ENCODE results near the gene GRAMD2B. TPM values are rescaled to one million over a fixed set of nuclear protein-coding genes. Genes with fewer than 3 reads are reported as not detected.
A peak's percentile ranks its signal among the peaks of the same experiment; 100 is the strongest.

GRAMD2B gene
- total and polyA plus RNA-seq, 4 experiments from 2014 or later: 4.0 to 6.1 (median 5.1) TPM

DNA sequence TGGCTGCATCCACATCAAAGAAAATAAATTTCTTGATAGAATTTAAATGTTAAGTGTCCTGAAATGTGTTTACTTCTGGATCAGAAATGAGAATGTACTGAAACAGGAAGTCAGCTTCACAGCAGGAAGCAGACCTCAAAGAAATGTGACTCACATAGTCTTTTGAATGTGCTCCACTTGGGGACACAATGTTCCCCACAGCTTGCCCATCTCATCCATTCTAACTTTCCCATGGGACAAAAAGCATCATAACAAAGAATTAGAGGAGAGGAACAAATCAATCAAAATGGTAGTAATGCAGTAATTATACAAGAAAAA lies 85.7 kb downstream of the GRAMD2B start:
- H3K9me3 ChIP-seq (ENCODE audit: control insufficient read depth in 1 of 2, low read length in 2 of 2): no peaks in the 10 kb centered on the region
- no peaks in the 10 kb centered on the region for H3K27me3 Mint-ChIP-seq
- H3K36me3 ChIP-seq (ENCODE audit: insufficient read depth, low read length): no peaks in the 10 kb centered on the region
- DNase-seq: peak in 3 of 5 donors; percentile 43 to 60 (median 45)
- H3K4me1 ChIP-seq (ENCODE audit: insufficient read depth, low read length): peaks cover 28% of the 10 kb centered on the region
- peak overlapping the region; percentile 2 to 39 for H3K4me3 ChIP-seq (ENCODE audit: low read length in 2 of 2)
- H3K27ac Mint-ChIP-seq: peak overlapping the region; percentile 39 to 95 (median 88)
- peak overlapping the region; percentile 29 for H3K27ac ChIP-seq (ENCODE audit: low read depth, low read length)
- ChIA-PET POLR2A (ENCODE audit: partially characterized antibody) (interaction anchor here (0.8 to 1.6 kb wide), 2 partner anchors 9 to 58 kb away, joined by 4 to 5 read pairs; no protein-coding TSS in a partner anchor), CTCF (ENCODE audit: partially characterized antibody) (interaction anchor here (0.7 to 1.2 kb wide), 5 partner anchors 9 to 170 kb away, joined by 3 to 9 read pairs (median 3); partner anchors contain the start of gene ALDH7A1)
- peak overlapping the region; percentile 57 to 88 (median 80) for H3K4me3 Mint-ChIP-seq
- H3K36me3 Mint-ChIP-seq: no peaks in the 10 kb centered on the region
- no peaks in the 10 kb centered on the region for H3K9me3 Mint-ChIP-seq
- H3K27me3 ChIP-seq (ENCODE audit: insufficient read depth, low read length): no peaks in the 10 kb centered on the region
- H3K4me1 Mint-ChIP-seq: peaks cover 22 to 40% (median 35%) of the 10 kb centered on the region in 4 donors
- intact Hi-C loops (cut with micrococcal nuclease): loop anchor here (5.0 kb wide), 1 partner anchor 62 kb away; no protein-coding TSS in a partner anchor

DNA sequence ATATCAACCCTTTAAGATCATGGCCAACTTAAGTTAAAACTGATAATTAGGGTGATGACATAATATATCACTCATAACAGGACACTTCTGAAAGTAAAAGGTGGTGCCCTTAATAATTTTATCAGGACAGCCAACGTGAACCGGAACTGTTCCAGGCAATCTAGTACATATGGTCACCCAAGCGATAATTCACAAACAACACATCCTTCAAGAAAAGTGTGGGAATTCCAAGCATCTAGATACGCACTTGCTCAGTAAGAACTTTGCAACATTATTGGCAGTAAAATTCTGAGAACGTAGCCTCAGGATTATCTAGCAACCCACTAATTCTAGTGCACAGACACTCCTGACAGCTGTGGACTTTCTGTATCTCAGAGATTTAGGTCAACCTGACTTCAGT lies 86.1 kb downstream of the GRAMD2B start:
- Mint-ChIP-seq H3K4me3 (peak overlapping the region in 5 of 8 donors; percentile 72 to 88 (median 80)), H3K9me3 (no peaks in the 10 kb centered on the region), H3K36me3 (no peaks in the 10 kb centered on the region), H3K27me3 (no peaks in the 10 kb centered on the region), H3K4me1 (peaks cover 22 to 40% (median 32%) of the 10 kb centered on the region in 4 donors), H3K27ac (peak overlapping the region; percentile 39 to 95 (median 88))
- ChIA-PET CTCF (ENCODE audit: partially characterized antibody) (interaction anchor here (1.0 to 1.2 kb wide), 6 partner anchors 9 to 86 kb away, joined by 3 to 9 read pairs (median 3); partner anchors contain the start of gene ALDH7A1), POLR2A (ENCODE audit: partially characterized antibody) (interaction anchor here (0.8 to 1.6 kb wide), 2 partner anchors 9 to 59 kb away, joined by 4 to 5 read pairs; no protein-coding TSS in a partner anchor)
- Histone ChIP-seq H3K27ac (ENCODE audit: low read depth, low read length) (no peak overlapping the region), H3K4me3 (ENCODE audit: low read length in 2 of 2) (peak overlapping the region in 1 of 2 donors; percentile 39), H3K27me3 (ENCODE audit: insufficient read depth, low read length) (no peaks in the 10 kb centered on the region), H3K9me3 (ENCODE audit: control insufficient read depth in 1 of 2, low read length in 2 of 2) (no peaks in the 10 kb centered on the region), H3K36me3 (ENCODE audit: insufficient read depth, low read length) (no peaks in the 10 kb centered on the region), H3K4me1 (ENCODE audit: insufficient read depth, low read length) (peaks cover 28% of the 10 kb centered on the region)
- DNase-seq: no peak
- intact Hi-C loops (cut with micrococcal nuclease): loop anchor here (5.0 kb wide), 1 partner anchor 62 kb away; no protein-coding TSS in a partner anchor

DNA sequence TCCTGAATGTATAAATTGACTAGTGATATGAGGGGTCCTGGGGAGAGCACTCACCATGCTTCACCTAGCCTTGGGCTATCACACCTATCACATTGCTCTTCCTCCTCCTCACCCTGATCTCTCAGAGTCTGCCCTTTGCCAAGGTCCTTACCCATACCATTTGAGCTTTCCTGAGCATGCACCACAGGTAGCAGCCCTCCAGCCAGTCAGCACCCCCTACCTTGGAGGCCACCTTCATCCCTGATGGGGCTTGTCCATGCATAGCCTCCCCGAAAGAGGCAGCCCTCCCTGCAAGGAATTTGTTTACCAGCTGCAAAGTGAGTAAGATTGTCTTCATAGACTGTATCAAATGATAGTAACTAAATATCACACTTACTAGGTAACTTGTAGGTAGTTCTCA lies 88.8 kb downstream of the GRAMD2B start:
- no peak for DNase-seq
- Mint-ChIP-seq H3K27ac (peak overlapping the region in 2 of 7 donors; percentile 70 to 72), H3K27me3 (no peaks in the 10 kb centered on the region), H3K36me3 (no peaks in the 10 kb centered on the region), H3K4me3 (peak overlapping the region in 1 of 8 donors; percentile 24), H3K9me3 (no peaks in the 10 kb centered on the region), H3K4me1 (peaks cover 22 to 38% (median 31%) of the 10 kb centered on the region in 4 donors)
- H3K27ac ChIP-seq (ENCODE audit: low read depth, low read length): no peak overlapping the region
- H3K9me3 ChIP-seq (ENCODE audit: control insufficient read depth in 1 of 2, low read length in 2 of 2): no peaks in the 10 kb centered on the region
- H3K4me3 ChIP-seq (ENCODE audit: low read length in 2 of 2): no peak overlapping the region
- no peaks in the 10 kb centered on the region for H3K27me3 ChIP-seq (ENCODE audit: insufficient read depth, low read length)
- no peaks in the 10 kb centered on the region for H3K36me3 ChIP-seq (ENCODE audit: insufficient read depth, low read length)
- intact Hi-C loops (cut with micrococcal nuclease): no loop called here
- ChIA-PET POLR2A (ENCODE audit: partially characterized antibody) (no interaction called here), CTCF (ENCODE audit: partially characterized antibody) (interaction anchor here (0.9 to 2.0 kb wide), 5 partner anchors 11 to 155 kb away, joined by 3 to 20 read pairs (median 3); no protein-coding TSS in a partner anchor)
- peaks cover 28% of the 10 kb centered on the region for H3K4me1 ChIP-seq (ENCODE audit: insufficient read depth, low read length)

DNA sequence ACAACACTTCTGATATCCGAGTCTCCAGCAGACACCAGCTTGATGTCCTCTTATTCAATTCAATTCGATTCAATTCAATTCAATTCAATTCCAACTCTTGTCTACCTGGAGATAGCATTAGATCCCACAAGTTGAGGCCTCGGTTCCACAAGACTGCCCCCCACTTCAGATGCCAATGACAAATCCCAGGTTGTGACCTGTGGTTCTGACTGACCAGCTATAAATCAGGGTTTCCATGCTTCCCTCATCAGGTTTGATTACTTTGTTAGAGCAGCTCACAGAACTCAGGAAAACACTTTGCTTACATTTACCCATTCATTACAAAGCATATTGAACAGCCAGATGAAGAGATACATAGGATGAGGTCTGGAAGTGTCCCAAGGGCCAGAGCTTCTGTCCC lies 89.2 kb downstream of the GRAMD2B start:
- H3K27me3 Mint-ChIP-seq: no peaks in the 10 kb centered on the region
- POLR2A ChIA-PET (ENCODE audit: partially characterized antibody): interaction anchor here (0.5 to 1.2 kb wide), 2 partner anchors 89 to 91 kb away, joined by 3 to 4 read pairs; partner anchors contain the start of gene GRAMD2B
- intact Hi-C loops (cut with micrococcal nuclease): no loop called here

DNA sequence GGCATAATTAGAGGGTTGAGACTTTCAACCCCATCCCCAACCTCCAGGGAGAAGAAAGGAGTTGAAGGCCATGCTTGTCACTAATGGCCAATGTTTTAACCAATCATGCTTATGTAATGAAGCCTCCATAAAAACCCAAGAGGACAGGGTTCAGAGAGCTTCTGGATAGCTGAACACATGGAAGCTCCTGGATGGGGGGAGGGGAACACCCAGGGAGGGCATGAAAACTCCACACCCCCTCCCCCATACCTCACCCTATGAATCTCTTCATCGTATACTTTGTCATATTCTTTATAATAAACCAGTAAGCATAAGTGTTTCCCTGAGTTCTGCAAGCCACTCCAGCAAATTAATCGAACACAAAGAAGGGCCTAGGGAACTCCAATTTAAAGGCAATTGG lies 90.1 kb downstream of the GRAMD2B start:
- peaks cover 16 to 28% (median 23%) of the 10 kb centered on the region in 4 donors for H3K4me1 Mint-ChIP-seq
- no peak overlapping the region for H3K27ac Mint-ChIP-seq
- H3K4me3 Mint-ChIP-seq: no peak overlapping the region
- H3K27me3 Mint-ChIP-seq: no peaks in the 10 kb centered on the region
- no peak for DNase-seq
- no peaks in the 10 kb centered on the region for H3K9me3 Mint-ChIP-seq
- Histone ChIP-seq H3K9me3 (ENCODE audit: control insufficient read depth in 1 of 2, low read length in 2 of 2) (no peaks in the 10 kb centered on the region), H3K27ac (ENCODE audit: low read depth, low read length) (no peak overlapping the region), H3K4me1 (ENCODE audit: insufficient read depth, low read length) (peaks cover 20% of the 10 kb centered on the region), H3K27me3 (ENCODE audit: insufficient read depth, low read length) (no peaks in the 10 kb centered on the region), H3K4me3 (ENCODE audit: low read length in 2 of 2) (no peak overlapping the region), H3K36me3 (ENCODE audit: insufficient read depth, low read length) (no peaks in the 10 kb centered on the region)
- ChIA-PET CTCF (ENCODE audit: partially characterized antibody) (interaction anchor here (1.0 to 2.0 kb wide), 3 partner anchors 12 to 175 kb away, joined by 3 to 20 read pairs (median 3); no protein-coding TSS in a partner anchor), POLR2A (ENCODE audit: partially characterized antibody) (interaction anchor here (1.2 kb wide), 1 partner anchor 90 kb away, joined by 4 read pairs; the partner anchor contains the start of gene GRAMD2B)
- H3K36me3 Mint-ChIP-seq: no peaks in the 10 kb centered on the region
- intact Hi-C loops (cut with micrococcal nuclease): no loop called here

More for the DNA sequence above, 89.2 kb downstream of the GRAMD2B start:
- H3K9me3 Mint-ChIP-seq: no peaks in the 10 kb centered on the region
- H3K27ac Mint-ChIP-seq: no peak overlapping the region
- Histone ChIP-seq H3K27ac (ENCODE audit: low read depth, low read length) (no peak overlapping the region), H3K9me3 (ENCODE audit: control insufficient read depth in 1 of 2, low read length in 2 of 2) (no peaks in the 10 kb centered on the region), H3K27me3 (ENCODE audit: insufficient read depth, low read length) (no peaks in the 10 kb centered on the region), H3K4me1 (ENCODE audit: insufficient read depth, low read length) (peaks cover 28% of the 10 kb centered on the region), H3K36me3 (ENCODE audit: insufficient read depth, low read length) (no peaks in the 10 kb centered on the region), H3K4me3 (ENCODE audit: low read length in 2 of 2) (no peak overlapping the region)
- DNase-seq: no peak
- CTCF ChIA-PET (ENCODE audit: partially characterized antibody): interaction anchor here (1.0 to 2.0 kb wide), 4 partner anchors 12 to 28 kb away, joined by 3 to 20 read pairs (median 4); no protein-coding TSS in a partner anchor
- H3K4me1 Mint-ChIP-seq: peaks cover 20 to 35% (median 28%) of the 10 kb centered on the region in 4 donors
- H3K4me3 Mint-ChIP-seq: no peak overlapping the region
- no peaks in the 10 kb centered on the region for H3K36me3 Mint-ChIP-seq

DNA sequence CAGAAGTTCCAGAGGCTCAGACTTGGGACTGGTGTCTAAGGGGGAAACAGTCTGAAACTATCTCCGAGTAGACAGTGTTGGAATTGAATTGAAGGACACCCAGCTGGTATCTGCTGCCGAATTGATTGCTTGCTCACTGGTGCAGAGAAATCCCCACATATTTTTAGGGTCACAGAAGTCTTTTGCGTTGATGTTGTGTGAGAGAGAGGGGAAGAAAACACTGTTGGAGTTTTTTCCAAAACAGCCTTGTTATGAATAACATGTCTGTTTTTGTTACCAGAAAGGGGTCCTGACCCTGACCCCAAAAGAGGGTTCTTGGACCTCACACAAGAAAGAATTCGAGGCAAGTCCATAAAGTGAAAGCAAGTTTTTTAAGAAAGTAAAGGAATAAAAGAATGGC lies 90.5 kb downstream of the GRAMD2B start:
- intact Hi-C loops (cut with micrococcal nuclease): no loop called here

DNA sequence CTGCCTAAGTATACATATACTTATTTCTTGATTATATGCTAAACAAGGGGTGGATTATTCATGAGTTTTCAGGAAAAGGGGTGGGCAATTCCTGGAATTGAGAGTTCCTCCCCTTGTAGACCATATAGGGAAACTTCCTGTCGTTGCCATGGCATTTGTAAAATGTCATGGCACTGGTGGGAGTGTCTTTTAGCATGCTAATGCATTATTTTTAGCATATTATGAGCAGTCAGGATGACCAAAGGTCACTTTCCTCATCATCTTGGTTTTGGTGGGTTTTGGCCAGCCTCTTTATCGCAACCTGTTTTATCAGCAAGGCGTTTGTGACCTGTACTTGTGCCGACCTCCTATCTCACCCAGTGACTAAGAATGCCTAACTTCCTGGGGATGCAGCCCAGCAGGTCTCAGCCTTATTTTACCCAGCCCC lies 90.9 kb downstream of the GRAMD2B start:
- H3K9me3 ChIP-seq (ENCODE audit: control insufficient read depth in 1 of 2, low read length in 2 of 2): no peaks in the 10 kb centered on the region
- intact Hi-C loops (cut with micrococcal nuclease): no loop called here
- Mint-ChIP-seq H3K27me3 (no peaks in the 10 kb centered on the region), H3K9me3 (no peaks in the 10 kb centered on the region), H3K36me3 (no peaks in the 10 kb centered on the region), H3K4me1 (peaks cover 7 to 20% (median 14%) of the 10 kb centered on the region in 4 donors), H3K27ac (peak overlapping the region in 1 of 7 donors; percentile 44), H3K4me3 (no peak overlapping the region)
- no peak overlapping the region for H3K4me3 ChIP-seq (ENCODE audit: low read length in 2 of 2)
- no peak for DNase-seq
- no peaks in the 10 kb centered on the region for H3K36me3 ChIP-seq (ENCODE audit: insufficient read depth, low read length)
- H3K27me3 ChIP-seq (ENCODE audit: insufficient read depth, low read length): no peaks in the 10 kb centered on the region
- H3K27ac ChIP-seq (ENCODE audit: low read depth, low read length): no peak overlapping the region
- peaks cover 12% of the 10 kb centered on the region for H3K4me1 ChIP-seq (ENCODE audit: insufficient read depth, low read length)
- CTCF ChIA-PET (ENCODE audit: partially characterized antibody): interaction anchor here (1.4 kb wide), 1 partner anchor 176 kb away, joined by 3 read pairs; no protein-coding TSS in a partner anchor
- POLR2A ChIA-PET (ENCODE audit: partially characterized antibody): no interaction called here

More for the DNA sequence above, 90.5 kb downstream of the GRAMD2B start:
- H3K27ac Mint-ChIP-seq: no peak overlapping the region
- ChIA-PET CTCF (ENCODE audit: partially characterized antibody) (interaction anchor here (1.4 to 2.0 kb wide), 2 partner anchors 13 to 175 kb away, joined by 3 to 20 read pairs; no protein-coding TSS in a partner anchor), POLR2A (ENCODE audit: partially characterized antibody) (no interaction called here)
- H3K27ac ChIP-seq (ENCODE audit: low read depth, low read length): no peak overlapping the region
- peaks cover 16% of the 10 kb centered on the region for H3K4me1 ChIP-seq (ENCODE audit: insufficient read depth, low read length)
- no peak for DNase-seq
- H3K4me1 Mint-ChIP-seq: peaks cover 12 to 24% (median 19%) of the 10 kb centered on the region in 4 donors
- H3K9me3 ChIP-seq (ENCODE audit: control insufficient read depth in 1 of 2, low read length in 2 of 2): no peaks in the 10 kb centered on the region
- H3K9me3 Mint-ChIP-seq: no peaks in the 10 kb centered on the region
- H3K36me3 ChIP-seq (ENCODE audit: insufficient read depth, low read length): no peaks in the 10 kb centered on the region
- H3K36me3 Mint-ChIP-seq: no peaks in the 10 kb centered on the region
- no peaks in the 10 kb centered on the region for H3K27me3 ChIP-seq (ENCODE audit: insufficient read depth, low read length)
- no peak overlapping the region for H3K4me3 ChIP-seq (ENCODE audit: low read length in 2 of 2)
- H3K4me3 Mint-ChIP-seq: no peak overlapping the region
- H3K27me3 Mint-ChIP-seq: no peaks in the 10 kb centered on the region
